HCT116 (cell line): ENCODE results near the gene HINT2. TPM values are rescaled to one million over a fixed set of nuclear protein-coding genes. Genes with fewer than 3 reads are reported as not detected.

Experiments
- ATAC-seq: fragments of 200-7000 bp; cut with Tn5 transposase; 2 replicates; pipeline ENCODE4 v1.9.1; 2020; ENCODE audit warnings: mild to moderate bottlenecking, moderate library complexity
- BruUV-seq: library from RNA; stranded (reverse); fragments of 400-500 nt; replicated peaks from 2 replicates; lab custom pipeline; 2021; lab: Mats Ljungman, UMichigan
- CTCF ChIA-PET: fragments of 300-600 bp; sonication (Branson Sonifier 250); formaldehyde crosslinking; loops from one replicate; lab custom pipeline; 2021; ENCODE audit warnings: antibody characterized with exemption; lab: Charles Lee
- POLR2A ChIA-PET: fragments of 300-600, 350-600 bp; sonication (Branson Sonifier 250); formaldehyde crosslinking; loops from one replicate; lab custom pipeline; 2021; ENCODE audit warnings: antibody characterized with exemption; lab: Charles Lee
- RAD21 ChIA-PET, 2 experiments: fragments of 300-600 bp; sonication (Branson Sonifier 250); formaldehyde crosslinking; loops; one replicate each; lab custom pipeline; 2023; ENCODE audit warnings: low total read pairs in 2 of 2; ENCODE audit not compliant: uncharacterized antibody in 2 of 2, unreplicated experiment in 2 of 2, low non-redundant PET in 1 of 2; lab: Charles Lee
- DNase-seq: peaks from one replicate; pipeline ENCODE4 v3.0.0-alpha.2; 2010; ENCODE audit warnings: low read depth, low spot score
- H2AFZ ChIP-seq: fragments of 200-600 bp; shearing (Covaris generic), sonication (generic); 2 replicates; pipeline ENCODE4 v1.6.1; 2017; ENCODE audit warnings: low read depth, mixed run types, mixed read lengths, antibody characterized with exemption, low read length; ENCODE audit not compliant: poor library complexity, severe bottlenecking
- H3K27ac ChIP-seq: 2 replicates; pipeline ENCODE4 v1.5.1; 2012; ENCODE audit warnings: low read depth, low read length
- H3K27me3 ChIP-seq: fragments of 200-600 bp; sonication (generic); 2 replicates; pipeline ENCODE4 v1.6.1; 2016; ENCODE audit warnings: mixed run types, low read length, mixed read lengths; ENCODE audit not compliant: insufficient read depth
- H3K36me3 ChIP-seq, 2 experiments: fragments of 200-500 bp in 1 of 2; fragments of 200-600 bp in 1 of 2; sonication (Bioruptor generic) in 1 of 2; sonication (generic) in 1 of 2; 2 replicates each; pipeline versions ENCODE4 v1.5.1 to v1.6.1; 2014 to 2016; ENCODE audit warnings: low read length in 2 of 2, inconsistent platforms in 1 of 2, mixed read lengths in 1 of 2, mixed run types in 1 of 2; ENCODE audit not compliant: insufficient read depth in 2 of 2, control insufficient read depth in 1 of 2
- H3K4me1 ChIP-seq, 2 experiments: fragments of 200-600 bp in 1 of 2; sonication (generic) in 1 of 2; 2 replicates each; pipeline versions ENCODE4 v1.5.1 to v1.6.1; 2012 to 2017; ENCODE audit warnings: low read length in 2 of 2, inconsistent platforms in 1 of 2, mild to moderate bottlenecking in 1 of 2, mixed read lengths in 1 of 2, mixed run types in 1 of 2, moderate library complexity in 1 of 2; ENCODE audit not compliant: insufficient read depth in 2 of 2, control insufficient read depth in 1 of 2
- H3K4me2 ChIP-seq: fragments of 200-600 bp; sonication (generic); 2 replicates; pipeline ENCODE4 v1.6.1; 2017; ENCODE audit warnings: mixed run types, low read length, mixed read lengths
- H3K4me3 ChIP-seq, 2 experiments: fragments of 200-600 bp in 1 of 2; sonication (generic) in 1 of 2; replicated peaks in 1 of 2; 2 replicates each; pipeline ENCODE4 v1.5.1; 2011 to 2016; ENCODE audit warnings: low read length in 2 of 2, control low read depth in 1 of 2, low read depth in 1 of 2, mild to moderate bottlenecking in 1 of 2, mixed read lengths in 1 of 2, mixed run types in 1 of 2
- H3K79me2 ChIP-seq: fragments of 200-600 bp; sonication (generic); 2 replicates; pipeline ENCODE4 v1.6.1; 2017; ENCODE audit warnings: mild to moderate bottlenecking, mixed run types, low read length, moderate library complexity, mixed read lengths; ENCODE audit not compliant: insufficient read depth
- H3K9ac ChIP-seq: fragments of 200-600 bp; sonication (generic); 2 replicates; pipeline ENCODE4 v1.6.1; 2016; ENCODE audit warnings: low read length, mixed read lengths
- H3K9me2 ChIP-seq: fragments of 200-600 bp; sonication (generic), shearing (Covaris generic); 2 replicates; pipeline ENCODE4 v1.6.1; 2017; ENCODE audit warnings: mixed run types, mild to moderate bottlenecking, moderate library complexity; ENCODE audit not compliant: insufficient read depth
- H3K9me3 ChIP-seq, 2 experiments: fragments of 200-500 bp in 1 of 2; fragments of 200-600 bp in 1 of 2; sonication (Bioruptor generic) in 1 of 2; sonication (generic) in 1 of 2; 2 replicates each; pipeline ENCODE4 v1.6.1; 2014 to 2017; ENCODE audit warnings: low read length in 2 of 2, mixed read lengths in 2 of 2, inconsistent platforms in 1 of 2, low read depth in 1 of 2, mild to moderate bottlenecking in 1 of 2, mixed run types in 1 of 2, moderate library complexity in 1 of 2; ENCODE audit not compliant: control insufficient read depth in 1 of 2, insufficient read depth in 1 of 2
- H4K20me1 ChIP-seq: fragments of 200-600 bp; sonication (generic), shearing (Covaris generic); 2 replicates; pipeline ENCODE4 v1.6.1; 2017; ENCODE audit warnings: mixed run types, mild to moderate bottlenecking, moderate library complexity; ENCODE audit not compliant: insufficient read depth
- CEBPB ChIP-seq: IDR thresholded peaks from 2 replicates; pipeline ENCODE4 v1.6.1; 2012; ENCODE audit warnings: low read depth
- EZH2phosphoT487 ChIP-seq: fragments of 200-600 bp; IDR thresholded peaks from 2 replicates; pipeline ENCODE4 v1.6.1; 2018; ENCODE audit warnings: antibody characterized with exemption, borderline replicate concordance
- FOSL1 ChIP-seq: IDR thresholded peaks from 2 replicates; pipeline ENCODE4 v1.6.1; 2012; ENCODE audit warnings: low read depth
- RAD21 ChIP-seq: IDR thresholded peaks from 2 replicates; pipeline ENCODE4 v1.6.1; 2012; ENCODE audit warnings: low read depth, mild to moderate bottlenecking
- TCF7L2 ChIP-seq: IDR thresholded peaks from 2 replicates; pipeline ENCODE4 v1.7.0; 2011; ENCODE audit warnings: borderline replicate concordance, inconsistent platforms; ENCODE audit not compliant: insufficient read depth, insufficient read length; ENCODE audit errors: extremely low read depth
- intact Hi-C: fragments of 100-400 bp; cut with micrococcal nuclease; formaldehyde crosslinking; loops from 2 replicates; pipeline ENCODE4 v1.10.0; 2022
- total RNA-seq: library from RNA; stranded (reverse); gene quantifications from one replicate; pipeline ENCODE4 v1.2.1, GENCODE V29; 2021; ENCODE audit not compliant: unreplicated experiment
- TF ChIP-seq, protein P1 (sequence below), 3 experiments: fragments of 200-600 bp in 1 of 3; sonication (generic) in 1 of 3; IDR thresholded peaks in 2 of 3; conservative IDR thresholded peaks in 1 of 3; 2 replicates each; pipeline ENCODE4 v1.5.1; 2012 to 2017; ENCODE audit warnings: low read depth in 2 of 3, low read length in 2 of 3, antibody characterized with exemption in 1 of 3, borderline replicate concordance in 1 of 3, control low read depth in 1 of 3, mild to moderate bottlenecking in 1 of 3, mixed read lengths in 1 of 3, mixed run types in 1 of 3, moderate library complexity in 1 of 3; ENCODE audit not compliant: insufficient read depth in 1 of 3

HINT2 gene
- total RNA-seq, 1 experiment from 2014 or later, result 49.0 TPM

DNA sequence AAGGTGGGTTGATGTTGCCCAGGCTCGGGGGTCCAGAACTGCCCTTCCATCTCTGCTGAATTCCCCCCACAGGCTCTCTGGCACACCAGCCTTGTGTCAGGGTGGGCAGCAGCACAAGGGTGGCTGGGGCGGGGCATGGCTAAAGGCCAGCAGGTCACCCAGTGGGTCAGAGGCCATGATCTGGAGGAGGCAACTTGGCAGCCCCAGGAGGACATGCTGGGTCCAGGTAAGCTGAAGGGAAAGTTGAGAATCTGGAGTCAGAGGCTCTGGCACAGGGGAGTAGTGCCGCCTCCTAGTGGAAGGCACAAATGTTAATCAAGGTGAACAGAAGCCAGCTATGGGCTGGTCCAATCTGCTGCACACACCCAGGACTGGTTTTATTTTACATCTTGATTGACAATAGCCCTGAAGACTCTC is 20.4 kb upstream of the HINT2 start:
- RAD21 ChIA-PET, result no interaction called here
- no TSS peak for BruUV-seq

More for the DNA sequence above, 20.4 kb upstream of the HINT2 start:
- Histone ChIP-seq H4K20me1 (no peaks in the 10 kb centered on the region), H3K79me2 (no peaks in the 10 kb centered on the region), H3K9me2 (no peaks in the 10 kb centered on the region), H3K4me2 (no peak overlapping the region), H2AFZ (no peak overlapping the region), H3K9ac (no peak overlapping the region), H3K4me1 (peaks cover 0 to 11% of the 10 kb centered on the region in 2 experiments; a peak in 1 of 4 replicates), H3K9me3 (no peaks in the 10 kb centered on the region), H3K36me3 (no peaks in the 10 kb centered on the region), H3K4me3 (no peak overlapping the region), H3K27me3 (no peaks in the 10 kb centered on the region), H3K27ac (no peak overlapping the region)
- POLR2A ChIA-PET, result interaction anchor here (0.9 kb wide), 1 partner anchor 38 kb away, joined by 3 read pairs; no protein-coding TSS in a partner anchor
- DNase-seq (no peak), ATAC-seq (peak; percentile 87)
- CTCF ChIA-PET, result interaction anchor here (0.5 to 2.4 kb wide), 9 partner anchors 9 to 79 kb away, joined by 3 to 12 read pairs (median 5); no protein-coding TSS in a partner anchor
- TF ChIP-seq, protein P1, sequence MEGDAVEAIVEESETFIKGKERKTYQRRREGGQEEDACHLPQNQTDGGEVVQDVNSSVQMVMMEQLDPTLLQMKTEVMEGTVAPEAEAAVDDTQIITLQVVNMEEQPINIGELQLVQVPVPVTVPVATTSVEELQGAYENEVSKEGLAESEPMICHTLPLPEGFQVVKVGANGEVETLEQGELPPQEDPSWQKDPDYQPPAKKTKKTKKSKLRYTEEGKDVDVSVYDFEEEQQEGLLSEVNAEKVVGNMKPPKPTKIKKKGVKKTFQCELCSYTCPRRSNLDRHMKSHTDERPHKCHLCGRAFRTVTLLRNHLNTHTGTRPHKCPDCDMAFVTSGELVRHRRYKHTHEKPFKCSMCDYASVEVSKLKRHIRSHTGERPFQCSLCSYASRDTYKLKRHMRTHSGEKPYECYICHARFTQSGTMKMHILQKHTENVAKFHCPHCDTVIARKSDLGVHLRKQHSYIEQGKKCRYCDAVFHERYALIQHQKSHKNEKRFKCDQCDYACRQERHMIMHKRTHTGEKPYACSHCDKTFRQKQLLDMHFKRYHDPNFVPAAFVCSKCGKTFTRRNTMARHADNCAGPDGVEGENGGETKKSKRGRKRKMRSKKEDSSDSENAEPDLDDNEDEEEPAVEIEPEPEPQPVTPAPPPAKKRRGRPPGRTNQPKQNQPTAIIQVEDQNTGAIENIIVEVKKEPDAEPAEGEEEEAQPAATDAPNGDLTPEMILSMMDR (IDR thresholded peaks at IDR 0.05 in 2 of 3, conservative IDR thresholded peaks at IDR 0.05 in 1 of 3; ENCODE audit: borderline replicate concordance in 1 of 3, insufficient read depth in 1 of 3, low read depth in 2 of 3, low read length in 2 of 3), result peak; percentile 22 to 54 (median 48); a peak in 5 of 6 replicates
- TF ChIP-seq RAD21 (no peak; the same call in 1 of the 2 replicates), CEBPB (no peak), FOSL1 (no peak), TCF7L2 (no peak), EZH2phosphoT487 (no peak)
- intact Hi-C loops, result loop anchor here (2.0 kb wide), 2 partner anchors 44 to 70 kb away; partner anchors contain the start of gene NPR2
